ENCODE data around the gene MFSD11. TPM values are rescaled to one million over a fixed set of nuclear protein-coding genes. Genes with fewer than 3 reads are reported as not detected.

MFSD11 gene
- total and polyA plus RNA-seq, 2 of the 4 experiments (the other 2 are of a cell fraction) = 12.3 to 16.1 TPM

GRCh38 chr17:76737082-76737675 lies 740 bp upstream of the MFSD11 start, which contains the start of gene SRSF2 (continued):
- TF ChIP-seq USF2 (IDR thresholded peaks at IDR 0.05; ENCODE audit: low read depth, low read length) = no peak

GRCh38 chr17:76738468-76738850 lies 540 bp downstream of the MFSD11 start:
- peak overlapping the region; percentile 76 for H2BK5ac ChIP-seq (ENCODE audit: low read depth, low read length, poor library complexity, severe bottlenecking)
- H4K5ac ChIP-seq (ENCODE audit: low read depth, low read length) = peak overlapping the region; percentile 15; the same call in 1 of the 2 replicates
- no peaks in the 10 kb centered on the region for H3K9me3 ChIP-seq (ENCODE audit: control insufficient read depth, insufficient read depth, low read length)
- H3K79me1 ChIP-seq (ENCODE audit: low read depth in 1 of 2, low read length in 2 of 2) = peaks cover 14 to 21% of the 10 kb centered on the region in 2 experiments
- H3K9ac ChIP-seq (ENCODE audit: low read depth, low read length) = peak overlapping the region; percentile 79
- 0 out of 2 replicates have a peak overlapping the region, but pooled peaks have one; percentile 52 for H2BK20ac ChIP-seq (ENCODE audit: low read depth, low read length)
- peak overlapping the region; percentile 57 for H3K4me2 ChIP-seq (ENCODE audit: low read depth, low read length)
- H3K23ac ChIP-seq (ENCODE audit: low read depth, low read length) = peak overlapping the region; percentile 97; the same call in 1 of the 2 replicates
- H2AFZ ChIP-seq (replicated peaks; ENCODE audit: low read length, poor library complexity) = no peak overlapping the region
- no CpG with 5 or more reads among the region's 7 CpGs for WGBS, 2 experiments (ENCODE audit: extremely low coverage in 2 of 2, insufficient read length in 1 of 2)
- peak overlapping the region; percentile 63 for H3K4me3 ChIP-seq (ENCODE audit: insufficient read depth, low read depth, low read length)
- in situ Hi-C loops (cut with MboI; ENCODE audit: low sequenced_read_pairs) = no loop called here
- H4K20me1 ChIP-seq (ENCODE audit: insufficient read depth, low read length) = peaks cover 27% of the 10 kb centered on the region
- ChIA-PET POLR2A (ENCODE audit: unreplicated experiment) (interaction anchor here (0.5 kb wide), 1 partner anchor 1696 kb away, joined by 3 read pairs; no protein-coding TSS in a partner anchor), CTCF (no interaction called here)
- dilution Hi-C loops (cut with HindIII; ENCODE audit: low sequenced_read_pairs, unreplicated experiment) = no loop called here
- H3K4me1 ChIP-seq (ENCODE audit: control insufficient read depth, insufficient read depth, low read length) = no peaks in the 10 kb centered on the region; the same call in 1 of the 2 replicates
- peak overlapping the region; percentile 93 for H3K4ac ChIP-seq (ENCODE audit: low read depth, low read length)
- H2BK120ac ChIP-seq (ENCODE audit: low read depth, low read length) = no peak overlapping the region
- intact Hi-C loops (cut with micrococcal nuclease) = loop anchor here (5.0 kb wide), 1 partner anchor 319 kb away; no protein-coding TSS in a partner anchor
- peaks cover 18% of the 10 kb centered on the region for H3K36me3 ChIP-seq (ENCODE audit: control insufficient read depth, insufficient read depth, low read length)
- H3K56ac ChIP-seq (ENCODE audit: extremely low read depth, insufficient read depth, low read length) = peak overlapping the region; percentile 90
- H2AK5ac ChIP-seq (ENCODE audit: low read depth, low read length) = no peak overlapping the region
- peak overlapping the region in 1 of 2 experiments; percentile 88; a peak in 2 of 4 replicates for H4K8ac ChIP-seq (ENCODE audit: low read depth in 2 of 2, low read length in 2 of 2)
- no TSS peak for BruUV-seq (replicated peaks)
- H3K27ac ChIP-seq (ENCODE audit: insufficient read depth, low read length) = peak overlapping the region; percentile 73
- ATAC-seq (ENCODE audit: low read depth) (no peak), DNase-seq (no peak)
- H3K27me3 ChIP-seq (ENCODE audit: control insufficient read depth, insufficient read depth, low read length) = no peaks in the 10 kb centered on the region
- peak overlapping the region; percentile 86; the same call in 1 of the 2 replicates for H4K91ac ChIP-seq (ENCODE audit: insufficient read depth, low read depth, low read length)
- no peak overlapping the region for H2AK9ac ChIP-seq (replicated peaks; ENCODE audit: low read depth, low read length, poor library complexity)
- peak overlapping the region; percentile 95 for H3K14ac ChIP-seq (replicated peaks; ENCODE audit: low read depth, low read length)
- peak overlapping the region; percentile 81; the same call in 1 of the 3 replicates for H2BK15ac ChIP-seq (ENCODE audit: low read depth, low read length)
- peak overlapping the region; percentile 53 for H3K18ac ChIP-seq (ENCODE audit: low read depth, low read length)
- H3K9me1 ChIP-seq (ENCODE audit: insufficient read depth, low read length) = no peaks in the 10 kb centered on the region
- no peak for TF ChIP-seq RCOR1 (IDR thresholded peaks at IDR 0.05; ENCODE audit: insufficient replicate concordance, low read length)
- TF ChIP-seq CTCF (conservative IDR thresholded peaks at IDR 0.05; ENCODE audit: low read depth, low read length) = no peak
- TF ChIP-seq CHD1 (IDR thresholded peaks at IDR 0.05; ENCODE audit: low read depth, low read length) = no peak
- TF ChIP-seq RAD21 (IDR thresholded peaks at IDR 0.05; ENCODE audit: low read length) = no peak
- TF ChIP-seq POLR2A (IDR thresholded peaks at IDR 0.05; ENCODE audit: low read depth, low read length) = no peak
- TF ChIP-seq RFX5 (IDR thresholded peaks at IDR 0.05; ENCODE audit: low read depth, low read length) = no peak
- TF ChIP-seq MAZ (IDR thresholded peaks at IDR 0.05; ENCODE audit: borderline replicate concordance, low read depth, low read length) = no peak
- no peak for TF ChIP-seq SMC3 (IDR thresholded peaks at IDR 0.05; ENCODE audit: low read depth, low read length)
- TF ChIP-seq CEBPB (IDR thresholded peaks at IDR 0.05; ENCODE audit: low read depth, low read length) = no peak
- no peak for TF ChIP-seq USF2 (IDR thresholded peaks at IDR 0.05; ENCODE audit: low read depth, low read length)
- TF ChIP-seq NFE2L2 (IDR thresholded peaks at IDR 0.05; ENCODE audit: low read depth, low read length) = no peak
- no peak for TF ChIP-seq MAFK (IDR thresholded peaks at IDR 0.05; ENCODE audit: low read depth, low read length)
- no peak for TF ChIP-seq MXI1 (IDR thresholded peaks at IDR 0.05; ENCODE audit: borderline replicate concordance, low read depth, low read length)

All from IMR-90 (cell line).